OCI-LY7 (cell line): Measurements from ENCODE around the gene VWA2. TPM values are rescaled to one million over a fixed set of nuclear protein-coding genes. Genes with fewer than 3 reads are reported as not detected.

Experiments used
- BruUV-seq: library from RNA; stranded (reverse); fragments of 400-500 nt; replicated peaks from 2 replicates; lab custom pipeline; 2021; lab: Mats Ljungman, UMichigan
- CTCF ChIA-PET: fragments of 300-600 bp; sonication (Branson Sonifier 250); formaldehyde crosslinking; loops from one replicate; lab custom pipeline; 2022; ENCODE audit warnings: antibody characterized with exemption; ENCODE audit not compliant: unreplicated experiment; lab: Charles Lee
- POLR2A ChIA-PET: fragments of 300-600 bp; sonication (Branson Sonifier 250); formaldehyde crosslinking; loops from one replicate; lab custom pipeline; 2022; ENCODE audit warnings: antibody characterized with exemption; lab: Charles Lee
- DNase-seq: peaks from one replicate; pipeline ENCODE4 v3.0.0-alpha.2; 2015; ENCODE audit warnings: low spot score
- H2AFZ ChIP-seq: fragments of 200-600 bp; sonication (generic), shearing (Covaris generic); 2 replicates; pipeline ENCODE4 v1.6.1; 2014; ENCODE audit warnings: mild to moderate bottlenecking, antibody characterized with exemption, low read length, moderate library complexity
- H3K27ac ChIP-seq: fragments of 200-600 bp; sonication (generic); 2 replicates; pipeline ENCODE4 v1.5.1; 2014; ENCODE audit warnings: mixed run types, low read depth, mild to moderate bottlenecking, moderate library complexity, low read length, inconsistent platforms; ENCODE audit not compliant: poor library complexity, severe bottlenecking
- H3K36me3 ChIP-seq: fragments of 200-600 bp; sonication (generic); 2 replicates; pipeline ENCODE4 v1.6.1; 2014; ENCODE audit warnings: mild to moderate bottlenecking, antibody characterized with exemption, low read length, moderate library complexity, mixed read lengths; ENCODE audit not compliant: insufficient read depth
- H3K4me1 ChIP-seq: fragments of 200-600 bp; sonication (generic); 2 replicates; pipeline ENCODE4 v1.5.1; 2014; ENCODE audit warnings: mild to moderate bottlenecking, low read length; ENCODE audit not compliant: insufficient read depth, poor library complexity, severe bottlenecking
- H3K4me2 ChIP-seq: fragments of 200-600 bp; sonication (generic); 2 replicates; pipeline ENCODE4 v1.6.1; 2014; ENCODE audit warnings: mild to moderate bottlenecking, low read length
- H3K4me3 ChIP-seq: fragments of 200-600 bp; sonication (generic); 2 replicates; pipeline ENCODE4 v1.5.1; 2014; ENCODE audit warnings: mild to moderate bottlenecking, low read depth, low read length; ENCODE audit not compliant: poor library complexity, severe bottlenecking
- H3K79me2 ChIP-seq: fragments of 200-600 bp; sonication (generic); 2 replicates; pipeline ENCODE4 v1.6.1; 2016; ENCODE audit warnings: low read depth, mild to moderate bottlenecking, low read length, moderate library complexity, mixed read lengths; ENCODE audit not compliant: insufficient read depth
- H3K9me2 ChIP-seq: fragments of 200-600 bp; sonication (generic); 2 replicates; pipeline ENCODE4 v1.6.1; 2016; ENCODE audit warnings: mild to moderate bottlenecking, low read length, mixed read lengths; ENCODE audit not compliant: insufficient read depth
- H3K9me3 ChIP-seq: fragments of 200-600 bp; sonication (generic); 2 replicates; pipeline ENCODE4 v1.6.1; 2014; ENCODE audit warnings: mild to moderate bottlenecking, mixed run types, low read length, mixed read lengths
- H4K20me1 ChIP-seq: fragments of 200-600 bp; sonication (generic); 2 replicates; pipeline ENCODE4 v1.6.1; 2014; ENCODE audit warnings: mild to moderate bottlenecking, antibody characterized with exemption, low read length, moderate library complexity, mixed read lengths; ENCODE audit not compliant: insufficient read depth
- CTCF ChIP-seq: fragments of 200-600 bp; sonication (generic); conservative IDR thresholded peaks from 2 replicates; pipeline ENCODE4 v1.5.1; 2014; ENCODE audit warnings: mild to moderate bottlenecking, antibody characterized with exemption, low read length, moderate library complexity, mixed read lengths
- EZH2phosphoT487 ChIP-seq: fragments of 200-600 bp; sonication (generic); IDR thresholded peaks from 2 replicates; pipeline ENCODE4 v1.6.1; 2018; ENCODE audit warnings: low read depth, borderline replicate concordance, mild to moderate bottlenecking, mixed run types, antibody characterized with exemption, low read length, moderate library complexity, mixed read lengths
- intact Hi-C: fragments of 100-400 bp; cut with micrococcal nuclease; formaldehyde crosslinking; loops from one replicate; pipeline ENCODE4 v1.10.0; 2022; ENCODE audit not compliant: unreplicated experiment
- total RNA-seq, 2 experiments: library from RNA; depleted of rRNA in 1 of 2; stranded (reverse); fragments of >200 nt in 1 of 2; shearing (Covaris generic) in 1 of 2; gene quantifications; 2 replicates each; pipeline ENCODE4 v1.2.3, GENCODE V29; 2014 to 2022

Gene VWA2
- total RNA-seq, 2 experiments from 2014 or later, result not detected

GRCh38 chr10:114281006-114281405, 42.0 kb downstream of the VWA2 start:
- intact Hi-C loops, result no loop called here
- TF ChIP-seq CTCF (no peak), EZH2phosphoT487 (no peak)
- CTCF ChIA-PET, result no interaction called here

GRCh38 chr10:114281461-114281860, 42.4 kb downstream of the VWA2 start:
- Histone ChIP-seq H2AFZ (no peak overlapping the region), H3K9me3 (no peaks in the 10 kb centered on the region), H3K4me2 (no peak overlapping the region), H3K4me1 (no peaks in the 10 kb centered on the region), H3K9me2 (no peaks in the 10 kb centered on the region), H4K20me1 (no peaks in the 10 kb centered on the region), H3K36me3 (no peaks in the 10 kb centered on the region), H3K79me2 (no peaks in the 10 kb centered on the region), H3K27ac (no peak overlapping the region), H3K4me3 (no peak overlapping the region)
- intact Hi-C loops, result no loop called here
- BruUV-seq, result no TSS peak
- CTCF ChIA-PET, result no interaction called here
- TF ChIP-seq EZH2phosphoT487, result no peak
- TF ChIP-seq CTCF, result no peak
- no peak for DNase-seq
- POLR2A ChIA-PET, result interaction anchor here (0.6 kb wide), 2 partner anchors 389 to 1917 kb away, joined by 3 read pairs; no protein-coding TSS in a partner anchor

More at GRCh38 chr10:114281006-114281405, 42.0 kb downstream of the VWA2 start:
- POLR2A ChIA-PET, result interaction anchor here (0.6 kb wide), 2 partner anchors 389 to 1917 kb away, joined by 3 read pairs; no protein-coding TSS in a partner anchor
- no peaks in the 10 kb centered on the region for H3K9me3 ChIP-seq
- H3K4me1 ChIP-seq, result no peaks in the 10 kb centered on the region
- no peaks in the 10 kb centered on the region for H3K9me2 ChIP-seq
- no peak for DNase-seq
- no TSS peak for BruUV-seq
- no peaks in the 10 kb centered on the region for H3K79me2 ChIP-seq
- H3K4me2 ChIP-seq, result no peak overlapping the region
- no peaks in the 10 kb centered on the region for H4K20me1 ChIP-seq
- H3K36me3 ChIP-seq, result no peaks in the 10 kb centered on the region
- H2AFZ ChIP-seq, result no peak overlapping the region
- H3K27ac ChIP-seq, result no peak overlapping the region
- no peak overlapping the region for H3K4me3 ChIP-seq

DNA sequence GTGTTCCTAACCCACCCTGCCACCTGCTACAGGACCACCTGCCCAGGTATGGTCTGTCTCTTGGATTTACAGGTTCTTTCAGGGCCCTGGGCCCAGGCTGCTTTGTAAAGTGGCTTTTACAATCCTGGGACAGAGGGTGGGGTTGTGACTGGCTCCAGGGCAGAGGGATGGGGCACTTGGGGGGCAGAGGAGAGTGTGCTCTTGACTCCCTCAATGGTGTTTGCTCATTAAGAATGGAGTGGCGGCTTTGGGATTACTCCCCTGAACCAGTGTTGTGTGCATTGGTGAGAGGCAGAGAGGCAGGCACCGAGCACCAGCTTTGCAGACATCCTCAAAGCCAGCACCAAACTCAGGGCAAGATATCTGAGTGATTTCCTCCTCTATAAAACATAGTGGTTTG, 43.5 kb downstream of the VWA2 start:
- Histone ChIP-seq H2AFZ (no peak overlapping the region), H3K9me2 (no peaks in the 10 kb centered on the region), H3K27ac (no peak overlapping the region), H4K20me1 (no peaks in the 10 kb centered on the region), H3K4me3 (no peak overlapping the region), H3K9me3 (no peaks in the 10 kb centered on the region), H3K4me1 (no peaks in the 10 kb centered on the region), H3K79me2 (no peaks in the 10 kb centered on the region), H3K36me3 (no peaks in the 10 kb centered on the region), H3K4me2 (no peak overlapping the region)
- no peak for DNase-seq
- no TSS peak for BruUV-seq
- ChIA-PET CTCF (no interaction called here), POLR2A (interaction anchor here (0.7 kb wide), 1 partner anchor 15 kb away, joined by 3 read pairs; no protein-coding TSS in a partner anchor)
- no peak for TF ChIP-seq CTCF
- no peak for TF ChIP-seq EZH2phosphoT487
- intact Hi-C loops, result no loop called here
